Measurements from ENCODE around the gene UBE4A. TPM values are rescaled to one million over a fixed set of nuclear protein-coding genes. Genes with fewer than 3 reads are reported as not detected.

UBE4A gene
- total RNA-seq, 2 experiments from 2014 or later, result 40.2 to 40.5 TPM

DNA sequence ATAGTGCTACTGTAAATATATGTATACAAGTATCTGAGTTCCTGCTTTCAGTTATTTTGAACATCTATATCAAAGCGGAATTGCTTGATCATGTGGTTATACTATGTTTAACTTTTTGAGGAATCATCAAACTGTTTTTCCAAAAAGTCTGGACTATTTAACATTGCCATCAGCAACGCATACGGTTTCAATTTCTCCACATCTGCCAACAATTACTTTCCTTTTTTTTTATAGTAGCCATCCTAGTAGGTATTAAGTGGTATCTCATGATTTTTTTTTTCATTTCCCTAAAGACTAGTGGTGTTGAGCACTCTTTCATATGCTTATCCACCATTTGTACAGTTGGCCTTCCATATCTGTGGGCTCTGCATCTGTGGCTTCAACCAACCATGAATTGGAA, 1.3 kb upstream of the UBE4A start:
- CTCF ChIA-PET, result interaction anchor here (2.3 kb wide), 1 partner anchor 160 kb away, joined by 8 read pairs; no protein-coding TSS in a partner anchor
- POLR2A ChIA-PET, result interaction anchor here (2.1 kb wide), 1 partner anchor 10 kb away, joined by 6 read pairs; no protein-coding TSS in a partner anchor
- H3K36me3 Mint-ChIP-seq (ENCODE audit: low read depth), result peaks cover 8% of the 10 kb centered on the region

DNA sequence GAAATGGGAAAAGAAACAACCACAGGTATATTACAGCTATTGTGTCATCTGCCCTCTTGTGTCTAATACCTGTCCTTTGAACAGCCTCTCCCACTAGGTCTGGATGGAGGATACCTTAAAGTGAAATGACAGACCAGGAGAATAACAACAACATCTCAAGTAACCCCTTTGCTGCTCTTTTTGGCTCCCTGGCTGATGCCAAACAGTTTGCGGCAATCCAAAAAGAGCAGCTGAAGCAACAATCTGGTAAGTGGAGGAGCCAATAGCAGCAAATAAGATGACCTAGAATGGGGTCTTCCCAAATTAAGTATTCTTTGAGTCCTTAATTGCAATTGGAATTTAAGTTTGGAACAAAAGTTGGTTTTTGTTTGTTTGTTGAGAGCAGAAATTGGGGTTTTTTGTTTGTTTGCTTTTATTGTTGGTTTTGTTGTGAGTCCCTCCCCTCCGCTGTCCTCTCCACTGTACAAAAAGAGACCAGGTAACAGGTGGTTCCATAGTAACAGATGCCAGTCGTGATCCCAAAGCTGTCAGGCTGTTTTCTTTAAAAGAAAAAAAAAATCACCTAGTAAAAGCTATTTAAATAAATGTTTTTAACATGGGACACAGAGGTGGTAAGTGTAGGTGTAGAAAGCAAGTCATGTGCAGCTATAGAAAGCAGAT, 5.7 kb downstream of the UBE4A start:
- intact Hi-C loops (cut with micrococcal nuclease), result no loop called here
- no peak for TF ChIP-seq CTCF (IDR thresholded peaks at IDR 0.05)
- DNase-seq, result no peak
- Mint-ChIP-seq H3K36me3 (ENCODE audit: low read depth) (peaks cover 34% of the 10 kb centered on the region), H3K27ac (no peak overlapping the region), H3K9me3 (no peaks in the 10 kb centered on the region), H3K27me3 (no peaks in the 10 kb centered on the region), H3K4me3 (no peak overlapping the region), H3K4me1 (ENCODE audit: low read depth) (peaks cover 35% of the 10 kb centered on the region)
- ChIA-PET CTCF (interaction anchor here (0.8 to 2.8 kb wide), 13 partner anchors 8 to 230 kb away, joined by 3 to 14 read pairs (median 3); no protein-coding TSS in a partner anchor), POLR2A (interaction anchor here (0.7 to 1.5 kb wide), 3 partner anchors 21 to 150 kb away, joined by 3 to 5 read pairs (median 4); partner anchors contain the start of gene CD3D)
- ATAC-seq, result no peak

More for the DNA sequence above, 1.3 kb upstream of the UBE4A start:
- intact Hi-C loops (cut with micrococcal nuclease), result no loop called here
- Mint-ChIP-seq H3K27ac (peak overlapping the region; percentile 19), H3K4me1 (ENCODE audit: low read depth) (peaks cover 44% of the 10 kb centered on the region), H3K27me3 (no peaks in the 10 kb centered on the region), H3K9me3 (no peaks in the 10 kb centered on the region), H3K4me3 (no peak overlapping the region)
- ATAC-seq, result no peak
- DNase-seq, result no peak
- TF ChIP-seq CTCF (IDR thresholded peaks at IDR 0.05), result no peak

DNA sequence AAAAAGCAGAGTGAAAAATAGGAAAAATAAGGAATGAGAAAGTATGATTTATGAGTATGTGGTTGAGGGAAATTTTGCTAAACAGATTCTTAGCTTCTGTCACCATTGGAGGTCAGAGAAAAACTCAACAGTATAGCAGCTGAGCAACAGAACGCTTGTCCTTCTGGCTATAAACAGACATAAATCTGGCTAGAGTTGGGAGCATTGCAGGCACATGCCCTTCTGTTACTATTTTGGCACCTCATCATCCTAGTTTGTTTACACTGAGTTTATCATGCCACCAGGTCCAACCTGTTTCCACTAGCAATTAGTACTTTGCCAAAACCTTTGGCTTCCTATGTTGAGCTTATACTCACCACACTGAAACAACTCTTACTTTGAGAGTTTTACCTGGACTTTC, 6.9 kb downstream of the UBE4A start:
- H3K9me3 Mint-ChIP-seq, result no peaks in the 10 kb centered on the region
- no peak overlapping the region for H3K4me3 Mint-ChIP-seq
- no peak overlapping the region for H3K27ac Mint-ChIP-seq
- no peaks in the 10 kb centered on the region for H3K27me3 Mint-ChIP-seq
- TF ChIP-seq CTCF (IDR thresholded peaks at IDR 0.05), result no peak
- no peak for DNase-seq
- ATAC-seq, result no peak
- peaks cover 38% of the 10 kb centered on the region for H3K36me3 Mint-ChIP-seq (ENCODE audit: low read depth)
- ChIA-PET POLR2A (no interaction called here), CTCF (interaction anchor here (1.0 to 2.8 kb wide), 5 partner anchors 13 to 228 kb away, joined by 3 to 14 read pairs (median 5); no protein-coding TSS in a partner anchor)
- intact Hi-C loops (cut with micrococcal nuclease), result no loop called here
- peaks cover 26% of the 10 kb centered on the region for H3K4me1 Mint-ChIP-seq (ENCODE audit: low read depth)

- intact Hi-C loops (cut with micrococcal nuclease), result no loop called here
- CTCF ChIA-PET, result no interaction called here
- DNase-seq (no peak), ATAC-seq (no peak)
- POLR2A ChIA-PET, result interaction anchor here (1.3 to 1.5 kb wide), 2 partner anchors 11 to 28 kb away, joined by 3 read pairs; no protein-coding TSS in a partner anchor
- peaks cover 4% of the 10 kb centered on the region for H3K4me1 Mint-ChIP-seq (ENCODE audit: low read depth)
- H3K4me3 Mint-ChIP-seq, result no peak overlapping the region
- no peaks in the 10 kb centered on the region for H3K27me3 Mint-ChIP-seq
- peaks cover 69% of the 10 kb centered on the region for H3K36me3 Mint-ChIP-seq (ENCODE audit: low read depth)
- H3K9me3 Mint-ChIP-seq, result no peaks in the 10 kb centered on the region
- H3K27ac Mint-ChIP-seq, result no peak overlapping the region
- TF ChIP-seq CTCF (IDR thresholded peaks at IDR 0.05), result no peak
Observed at GRCh38 chr11:118370774-118371173, 11.4 kb downstream of the UBE4A start.

- H3K36me3 Mint-ChIP-seq (ENCODE audit: low read depth), result peaks cover 70% of the 10 kb centered on the region
- intact Hi-C loops (cut with micrococcal nuclease), result no loop called here
- DNase-seq (no peak), ATAC-seq (no peak)
- no peak overlapping the region for H3K4me3 Mint-ChIP-seq
- ChIA-PET POLR2A (interaction anchor here (1.5 kb wide), 1 partner anchor 9 kb away, joined by 3 read pairs; no protein-coding TSS in a partner anchor), CTCF (interaction anchor here (0.8 to 1.3 kb wide), 7 partner anchors 9 to 175 kb away, joined by 3 read pairs; partner anchors contain the start of gene MPZL2)
- peak overlapping the region; percentile 25 for H3K27ac Mint-ChIP-seq
- no peak for TF ChIP-seq CTCF (IDR thresholded peaks at IDR 0.05)
- peaks cover 2% of the 10 kb centered on the region for H3K4me1 Mint-ChIP-seq (ENCODE audit: low read depth)
- no peaks in the 10 kb centered on the region for H3K27me3 Mint-ChIP-seq
- H3K9me3 Mint-ChIP-seq, result no peaks in the 10 kb centered on the region
Observed at GRCh38 chr11:118373263-118373662, 13.9 kb downstream of the UBE4A start.
